Ishikawa (cell line): ENCODE data around the gene RNF212B.
A peak's percentile ranks its signal among the peaks of the same experiment; 100 is the strongest.

Experiments
- CEBPB ChIP-seq: IDR thresholded peaks from 2 replicates; pipeline ENCODE4 v1.6.1; 2012
- CREB1 ChIP-seq: IDR thresholded peaks from 2 replicates; pipeline ENCODE4 v1.6.1; 2012; ENCODE audit warnings: low read depth
- EGR1 ChIP-seq: IDR thresholded peaks from 2 replicates; pipeline ENCODE4 v1.6.1; 2012
- EP300 ChIP-seq: IDR thresholded peaks from 2 replicates; pipeline ENCODE4 v1.6.1; 2012; ENCODE audit warnings: borderline replicate concordance
- FOXM1 ChIP-seq: IDR thresholded peaks from 2 replicates; pipeline ENCODE4 v1.6.1; 2012; ENCODE audit warnings: low read depth, borderline replicate concordance
- MAX ChIP-seq: IDR thresholded peaks from 2 replicates; pipeline ENCODE4 v1.6.1; 2012
- NFIC ChIP-seq: IDR thresholded peaks from 2 replicates; pipeline ENCODE4 v1.6.1; 2012
- RAD21 ChIP-seq: IDR thresholded peaks from 2 replicates; pipeline ENCODE4 v1.6.1; 2012; ENCODE audit warnings: low read depth
- TAF1 ChIP-seq: IDR thresholded peaks from 2 replicates; pipeline ENCODE4 v1.6.1; 2012; ENCODE audit warnings: low read depth, mild to moderate bottlenecking
- TCF12 ChIP-seq: IDR thresholded peaks from 2 replicates; pipeline ENCODE4 v1.6.1; 2012; ENCODE audit warnings: low read depth
- TEAD4 ChIP-seq: IDR thresholded peaks from 2 replicates; pipeline ENCODE4 v1.6.1; 2012
- YY1 ChIP-seq: IDR thresholded peaks from 2 replicates; pipeline ENCODE4 v1.6.1; 2012; ENCODE audit warnings: low read depth
- ZBTB7A ChIP-seq: IDR thresholded peaks from 2 replicates; pipeline ENCODE4 v1.6.1; 2012; ENCODE audit warnings: low read depth
- TF ChIP-seq, protein P1 (sequence below): IDR thresholded peaks from 2 replicates; pipeline ENCODE4 v1.6.1; 2012
- TF ChIP-seq, protein P2 (sequence below): IDR thresholded peaks from 2 replicates; pipeline ENCODE4 v1.6.1; 2012; ENCODE audit warnings: low read depth, mild to moderate bottlenecking

The RNF212B gene

DNA sequence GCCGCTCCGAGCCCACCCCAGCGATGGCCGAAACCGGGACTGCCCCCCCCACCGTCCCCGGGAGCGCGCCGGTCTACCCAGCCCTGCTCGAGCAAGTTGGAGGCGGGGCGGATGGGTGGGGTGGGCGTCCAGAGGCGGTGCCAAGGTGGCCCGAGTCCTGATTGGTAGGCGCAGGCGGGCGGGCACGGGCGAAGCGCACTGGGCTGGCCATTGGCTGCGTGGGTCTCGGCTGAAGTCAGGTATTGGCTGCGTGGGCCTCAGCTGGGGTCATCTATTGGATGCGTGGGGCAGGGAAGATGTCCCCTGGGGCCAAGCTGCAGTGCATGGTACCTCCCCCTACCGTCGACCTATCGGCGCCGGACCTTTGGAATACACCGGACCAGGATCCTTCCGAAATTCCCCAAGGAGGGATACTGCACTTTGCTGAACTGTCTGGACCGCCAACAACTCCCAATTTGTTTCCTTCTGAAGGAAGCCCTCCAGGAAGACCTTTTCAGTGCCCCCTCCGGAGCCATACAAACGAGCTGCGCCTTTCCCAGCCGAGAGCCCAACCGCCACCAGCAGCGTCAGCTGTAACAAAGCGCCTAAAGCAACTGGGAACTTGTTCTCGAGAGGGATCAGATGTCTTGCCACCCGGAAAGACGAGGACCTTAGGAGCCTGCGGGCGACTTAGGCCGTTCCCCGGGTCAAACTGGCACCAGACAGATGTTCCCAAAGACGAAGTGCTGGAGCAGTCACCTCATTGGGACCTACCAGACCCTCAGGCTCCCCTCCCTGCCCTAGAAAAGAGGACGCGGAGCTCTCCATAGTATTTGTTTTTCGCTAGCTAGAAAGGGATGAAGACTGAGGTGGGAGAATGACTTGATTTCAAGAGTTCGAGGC is 48.5 kb downstream of the RNF212B start, which contains the start of gene HOMEZ:
HOMEZ (minus strand) TSS at position 113 of the 882 bp plus-strand sequence. CDS start 180 bp downstream, outside the sequence.
- TF ChIP-seq CREB1 (no peak), MAX (peak; percentile 56; the same call in 1 of the 2 replicates), TEAD4 (no peak), FOXM1 (no peak), TAF1 (peak; percentile 63), ZBTB7A (no peak), EP300 (0 out of 2 replicates have a peak, but pooled peaks have one; percentile 13), RAD21 (no peak), EGR1 (peak; percentile 46), TCF12 (peak; percentile 18; the same call in 1 of the 2 replicates), CEBPB (no peak), NFIC (no peak), YY1 (no peak; the same call in 1 of the 2 replicates)
- TF ChIP-seq, protein P1, sequence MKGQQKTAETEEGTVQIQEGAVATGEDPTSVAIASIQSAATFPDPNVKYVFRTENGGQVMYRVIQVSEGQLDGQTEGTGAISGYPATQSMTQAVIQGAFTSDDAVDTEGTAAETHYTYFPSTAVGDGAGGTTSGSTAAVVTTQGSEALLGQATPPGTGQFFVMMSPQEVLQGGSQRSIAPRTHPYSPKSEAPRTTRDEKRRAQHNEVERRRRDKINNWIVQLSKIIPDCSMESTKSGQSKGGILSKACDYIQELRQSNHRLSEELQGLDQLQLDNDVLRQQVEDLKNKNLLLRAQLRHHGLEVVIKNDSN = 0 out of 2 replicates have a peak, but pooled peaks have one; percentile 26
- TF ChIP-seq, protein P2, sequence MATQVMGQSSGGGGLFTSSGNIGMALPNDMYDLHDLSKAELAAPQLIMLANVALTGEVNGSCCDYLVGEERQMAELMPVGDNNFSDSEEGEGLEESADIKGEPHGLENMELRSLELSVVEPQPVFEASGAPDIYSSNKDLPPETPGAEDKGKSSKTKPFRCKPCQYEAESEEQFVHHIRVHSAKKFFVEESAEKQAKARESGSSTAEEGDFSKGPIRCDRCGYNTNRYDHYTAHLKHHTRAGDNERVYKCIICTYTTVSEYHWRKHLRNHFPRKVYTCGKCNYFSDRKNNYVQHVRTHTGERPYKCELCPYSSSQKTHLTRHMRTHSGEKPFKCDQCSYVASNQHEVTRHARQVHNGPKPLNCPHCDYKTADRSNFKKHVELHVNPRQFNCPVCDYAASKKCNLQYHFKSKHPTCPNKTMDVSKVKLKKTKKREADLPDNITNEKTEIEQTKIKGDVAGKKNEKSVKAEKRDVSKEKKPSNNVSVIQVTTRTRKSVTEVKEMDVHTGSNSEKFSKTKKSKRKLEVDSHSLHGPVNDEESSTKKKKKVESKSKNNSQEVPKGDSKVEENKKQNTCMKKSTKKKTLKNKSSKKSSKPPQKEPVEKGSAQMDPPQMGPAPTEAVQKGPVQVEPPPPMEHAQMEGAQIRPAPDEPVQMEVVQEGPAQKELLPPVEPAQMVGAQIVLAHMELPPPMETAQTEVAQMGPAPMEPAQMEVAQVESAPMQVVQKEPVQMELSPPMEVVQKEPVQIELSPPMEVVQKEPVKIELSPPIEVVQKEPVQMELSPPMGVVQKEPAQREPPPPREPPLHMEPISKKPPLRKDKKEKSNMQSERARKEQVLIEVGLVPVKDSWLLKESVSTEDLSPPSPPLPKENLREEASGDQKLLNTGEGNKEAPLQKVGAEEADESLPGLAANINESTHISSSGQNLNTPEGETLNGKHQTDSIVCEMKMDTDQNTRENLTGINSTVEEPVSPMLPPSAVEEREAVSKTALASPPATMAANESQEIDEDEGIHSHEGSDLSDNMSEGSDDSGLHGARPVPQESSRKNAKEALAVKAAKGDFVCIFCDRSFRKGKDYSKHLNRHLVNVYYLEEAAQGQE = no peak

- TF ChIP-seq, protein P2 = no peak
- TF ChIP-seq EP300 (no peak), RAD21 (no peak), YY1 (no peak), FOXM1 (no peak), NFIC (no peak), CEBPB (no peak), CREB1 (no peak), EGR1 (no peak), ZBTB7A (no peak), MAX (no peak), TEAD4 (no peak), TCF12 (no peak), TAF1 (no peak)
- TF ChIP-seq, protein P1 = no peak
Observed at GRCh38 chr14:23286902-23287479, 49.3 kb downstream of the RNF212B start.

DNA sequence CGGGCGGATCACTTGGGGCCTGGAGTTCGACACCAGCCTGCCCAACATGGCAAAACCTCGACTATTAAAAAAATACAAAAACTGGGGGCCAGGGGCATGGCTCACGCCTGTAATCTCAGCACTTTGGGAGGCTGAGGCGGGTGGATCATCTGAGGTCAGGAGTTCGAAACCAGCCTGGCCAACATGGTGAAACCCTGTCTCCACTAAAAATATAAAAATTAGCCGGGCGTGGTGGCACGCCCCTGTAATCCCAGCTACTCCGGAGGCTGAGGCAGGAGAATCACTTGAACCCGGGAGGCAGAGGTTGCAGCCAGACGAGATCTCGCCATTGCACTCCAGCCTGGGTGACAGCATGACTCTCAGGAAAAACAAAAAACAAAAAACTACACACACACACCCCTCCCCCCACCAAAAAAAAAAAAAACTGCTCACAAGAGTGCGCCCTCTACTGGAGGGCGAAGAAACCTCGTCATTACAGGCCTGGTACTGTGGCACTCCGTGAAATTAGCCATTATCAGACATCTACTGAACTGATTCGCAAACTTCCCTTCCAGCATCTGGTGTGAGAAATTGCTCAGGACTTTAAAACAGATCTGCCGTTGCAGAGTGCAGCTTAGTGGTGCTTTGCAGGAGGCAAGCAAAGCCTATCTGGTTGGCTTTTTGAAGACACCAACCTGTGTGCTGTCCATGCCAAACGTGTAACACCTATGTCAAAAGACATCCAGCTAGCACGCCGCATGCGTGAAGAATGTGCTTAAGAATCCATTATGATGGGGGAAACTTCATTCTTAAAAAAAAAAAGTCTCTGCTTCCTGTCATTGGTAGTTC is 57.2 kb downstream of the RNF212B start:
- TF ChIP-seq EGR1 (no peak), TCF12 (peak; percentile 21; the same call in 1 of the 2 replicates), RAD21 (peak; percentile 42), FOXM1 (no peak)

DNA sequence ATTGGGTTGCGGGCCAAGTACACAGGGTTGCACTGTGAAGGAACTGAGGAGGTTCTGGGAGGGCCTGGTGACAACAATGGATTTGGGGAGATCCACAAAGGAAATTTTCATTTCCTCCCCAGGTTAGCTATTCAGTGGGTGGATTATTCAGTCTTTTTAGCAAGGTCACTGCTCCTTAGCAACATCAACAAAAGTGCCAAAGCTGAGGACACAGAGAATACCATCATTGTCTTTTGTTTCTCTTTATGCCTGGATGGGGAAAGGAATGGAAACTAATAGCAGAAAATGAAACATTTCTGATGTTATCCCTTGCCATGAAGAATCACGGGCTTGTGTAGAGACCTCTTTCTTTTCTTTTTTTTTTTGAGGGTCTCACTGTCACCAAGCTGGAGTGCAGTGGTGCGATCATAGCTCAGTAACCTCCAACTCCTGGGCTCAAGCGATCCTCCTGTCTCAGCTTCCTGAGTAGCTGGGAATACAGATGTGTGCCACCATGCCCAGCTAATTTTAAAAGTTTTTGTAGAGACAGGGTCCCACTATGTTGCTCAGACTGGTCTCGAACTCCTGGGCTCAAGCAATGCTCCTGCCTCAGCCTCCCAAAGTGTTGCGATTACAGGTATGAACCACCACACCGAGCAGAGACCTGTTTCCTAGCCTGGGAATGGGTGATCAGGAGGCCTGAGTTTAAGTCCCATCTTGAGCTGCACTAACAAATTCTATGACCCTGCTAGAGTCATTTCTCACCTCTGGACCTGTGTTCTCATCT is 58.5 kb downstream of the RNF212B start:
- TF ChIP-seq TAF1 (no peak), EP300 (no peak), CEBPB (no peak), YY1 (no peak)
